CD4-positive, alpha-beta T cell (primary cell): ENCODE data around the gene UBQLN4. TPM values are rescaled to one million over a fixed set of nuclear protein-coding genes. Genes with fewer than 3 reads are reported as not detected.
A peak's percentile ranks its signal among the peaks of the same experiment; 100 is the strongest.

Experiments
- ATAC-seq: fragments of 200-7000 bp; cut with Tn5 transposase; one replicate; pipeline ENCODE4 v1.10.0; 2022; ENCODE audit warnings: mild to moderate bottlenecking; ENCODE audit not compliant: poor library complexity
- CTCF ChIA-PET: fragments of 350-600 bp; sonication (Branson Sonifier 250); formaldehyde crosslinking; loops from one replicate; lab custom pipeline; 2021; ENCODE audit warnings: antibody characterized with exemption, inconsistent platforms; lab: Charles Lee
- POLR2A ChIA-PET: fragments of 350-600 bp; sonication (Branson Sonifier 250); formaldehyde crosslinking; loops from one replicate; lab custom pipeline; 2021; ENCODE audit warnings: antibody characterized with exemption, inconsistent platforms; lab: Charles Lee
- DNase-seq, 14 experiments: peaks; one replicate each; pipeline ENCODE4 v3.0.0-alpha.2; 2013 to 2020; ENCODE audit warnings: mixed read lengths in 2 of 14
- H3K27ac ChIP-seq, 2 donors: one replicate each; pipeline versions ENCODE4 v1.5.1 to v1.7.0; 2013; ENCODE audit warnings: low read length in 2 of 2, low read depth in 1 of 2, mild to moderate bottlenecking in 1 of 2
- H3K27me3 ChIP-seq, 2 experiments: 1 replicate in 1 of 2; 2 replicates in 1 of 2; pipeline versions ENCODE4 v1.6.1 to v1.7.0; 2013; ENCODE audit warnings: low read length in 2 of 2, control low read depth in 1 of 2, mild to moderate bottlenecking in 1 of 2, moderate library complexity in 1 of 2; ENCODE audit not compliant: insufficient read depth in 2 of 2, control insufficient read depth in 1 of 2
- H3K36me3 ChIP-seq: one replicate; pipeline ENCODE4 v1.6.1; 2013; ENCODE audit warnings: low read length, control low read depth; ENCODE audit not compliant: insufficient read depth
- H3K4me1 ChIP-seq: one replicate; pipeline ENCODE4 v1.6.1; 2013; ENCODE audit warnings: low read length, control low read depth; ENCODE audit not compliant: insufficient read depth
- H3K4me3 ChIP-seq: one replicate; pipeline ENCODE4 v1.5.1; 2013; ENCODE audit warnings: mild to moderate bottlenecking, low read length, moderate library complexity
- H3K9me3 ChIP-seq, 2 experiments: 1 replicate in 1 of 2; 2 replicates in 1 of 2; pipeline versions ENCODE4 v1.6.1 to v1.7.0; 2013; ENCODE audit warnings: low read length in 2 of 2, mild to moderate bottlenecking in 2 of 2, control low read depth in 1 of 2, moderate library complexity in 1 of 2; ENCODE audit not compliant: control insufficient read depth in 1 of 2, insufficient read depth in 1 of 2
- H3K27ac Mint-ChIP-seq: one replicate; pipeline ENCODE4 v1.8.0; 2020; ENCODE audit warnings: mixed read lengths
- H3K27me3 Mint-ChIP-seq: one replicate; pipeline ENCODE4 v1.8.0; 2021; ENCODE audit warnings: mixed read lengths
- H3K36me3 Mint-ChIP-seq: one replicate; pipeline ENCODE4 v1.8.0; 2021; ENCODE audit warnings: low read depth, mixed read lengths
- H3K4me1 Mint-ChIP-seq: one replicate; pipeline ENCODE4 v1.8.0; 2021; ENCODE audit warnings: low read depth, mixed read lengths
- H3K4me3 Mint-ChIP-seq: one replicate; pipeline ENCODE4 v1.8.0; 2020; ENCODE audit warnings: mild to moderate bottlenecking, mixed read lengths
- H3K9me3 Mint-ChIP-seq: one replicate; pipeline ENCODE4 v1.8.0; 2020; ENCODE audit warnings: mixed read lengths
- CTCF ChIP-seq: fragments of 200-600 bp; IDR thresholded peaks from one replicate; pipeline ENCODE4 v1.8.0; 2022; ENCODE audit warnings: antibody characterized with exemption, mild to moderate bottlenecking
- intact Hi-C, 2 experiments: fragments of 100-400 bp; cut with DNase I in 1 of 2; cut with micrococcal nuclease in 1 of 2; formaldehyde crosslinking; loops; one replicate each; pipeline versions ENCODE4 v1.15.1 to v1.9.0; 2023 to 2025; cut with DNase I, micrococcal nuclease
- total RNA-seq, 174 experiments: library from RNA in 2 of 174; stranded (reverse) in 2 of 174; gene quantifications; one replicate each; pipeline ENCODE4 v1.2.3 and lab custom pipeline; 2021 to 2026

The UBQLN4 gene
- total RNA-seq, 2 experiments from 2014 or later: 10.6 to 11.9 TPM

GRCh38 chr1:155996166-155996565 lies 57.4 kb downstream of the UBQLN4 start:
- Histone ChIP-seq H3K27ac (no peak overlapping the region), H3K4me1 (no peaks in the 10 kb centered on the region), H3K9me3 (no peaks in the 10 kb centered on the region), H3K36me3 (no peaks in the 10 kb centered on the region), H3K4me3 (no peak overlapping the region), H3K27me3 (no peaks in the 10 kb centered on the region)
- ATAC-seq (no peak), DNase-seq (no peak)
- POLR2A ChIA-PET: no interaction called here
- H3K9me3 Mint-ChIP-seq: no peaks in the 10 kb centered on the region
- TF ChIP-seq CTCF: no peak
- H3K4me1 Mint-ChIP-seq: no peaks in the 10 kb centered on the region
- no peaks in the 10 kb centered on the region for H3K27me3 Mint-ChIP-seq
- no peaks in the 10 kb centered on the region for H3K36me3 Mint-ChIP-seq
- H3K27ac Mint-ChIP-seq: no peak overlapping the region
- CTCF ChIA-PET: interaction anchor here (1.5 kb wide), 1 partner anchor 58 kb away, joined by 5 read pairs; no protein-coding TSS in a partner anchor
- no peak overlapping the region for H3K4me3 Mint-ChIP-seq
- intact Hi-C loops: no loop called here

- Histone ChIP-seq H3K27me3 (no peaks in the 10 kb centered on the region), H3K4me3 (no peak overlapping the region), H3K4me1 (peaks cover 13% of the 10 kb centered on the region), H3K27ac (no peak overlapping the region), H3K9me3 (no peaks in the 10 kb centered on the region), H3K36me3 (no peaks in the 10 kb centered on the region)
- DNase-seq (no peak), ATAC-seq (no peak)
- Mint-ChIP-seq H3K27me3 (no peaks in the 10 kb centered on the region), H3K36me3 (no peaks in the 10 kb centered on the region), H3K4me1 (peaks cover 9% of the 10 kb centered on the region), H3K27ac (no peak overlapping the region), H3K4me3 (no peak overlapping the region), H3K9me3 (no peaks in the 10 kb centered on the region)
- intact Hi-C loops: no loop called here
- no peak for TF ChIP-seq CTCF
- ChIA-PET CTCF (no interaction called here), POLR2A (no interaction called here)
Measured at GRCh38 chr1:155993595-155993994, 60.0 kb downstream of the UBQLN4 start.

- ChIA-PET CTCF (interaction anchor here (0.5 to 1.8 kb wide), 26 partner anchors 10 to 115 kb away, joined by 3 to 13 read pairs (median 4); partner anchors contain the start of genes ARHGEF2, KHDC4 and RIT1), POLR2A (interaction anchor here (0.6 to 1.8 kb wide), 10 partner anchors 14 to 69 kb away, joined by 3 to 13 read pairs (median 4); partner anchors contain the start of gene KHDC4)
- Histone ChIP-seq H3K27me3 (no peaks in the 10 kb centered on the region), H3K4me1 (peaks cover 13% of the 10 kb centered on the region), H3K9me3 (no peaks in the 10 kb centered on the region), H3K4me3 (no peak overlapping the region), H3K27ac (no peak overlapping the region), H3K36me3 (no peaks in the 10 kb centered on the region)
- no peak for TF ChIP-seq CTCF
- DNase-seq: peak in 2 of 14 experiments; percentile 66 to 73
- Mint-ChIP-seq H3K4me1 (peaks cover 9% of the 10 kb centered on the region), H3K27ac (no peak overlapping the region), H3K36me3 (no peaks in the 10 kb centered on the region), H3K4me3 (no peak overlapping the region), H3K9me3 (no peaks in the 10 kb centered on the region), H3K27me3 (no peaks in the 10 kb centered on the region)
- ATAC-seq: no peak
- intact Hi-C loops: no loop called here
Measured at GRCh38 chr1:155990005-155990739, 63.4 kb downstream of the UBQLN4 start.
